GM21576 (cell line): ENCODE data around the gene ZFAND3.
"Not testable (repeated sequence)": the region's sequence is repeated elsewhere in the genome, so short reads cannot be mapped to it uniquely, and the experiment has no call there.

Experiments used
- ATAC-seq: cut with Tn5 transposase; IDR thresholded peaks from one replicate; pipeline ENCODE4 v1.9.1; 2021; ENCODE audit warnings: mild to moderate bottlenecking, moderate library complexity; ENCODE audit not compliant: unreplicated experiment

ZFAND3 gene

GRCh38 chr6:38033442-38033982, 214.0 kb downstream of the ZFAND3 start:
- no peak for ATAC-seq

GRCh38 chr6:38034274-38034914, 214.9 kb downstream of the ZFAND3 start:
- no peak for ATAC-seq

- ATAC-seq, result no peak
These were observed 216.0 kb downstream of the ZFAND3 start for GRCh38 chr6:38035478-38035877.

GRCh38 chr6:38039502-38039901, 220.0 kb downstream of the ZFAND3 start:
- ATAC-seq, result no peak

GRCh38 chr6:38040254-38040653, 220.7 kb downstream of the ZFAND3 start:
- no peak for ATAC-seq

GRCh38 chr6:38043259-38043753, 223.8 kb downstream of the ZFAND3 start:
- no peak for ATAC-seq

GRCh38 chr6:38045701-38046305, 226.3 kb downstream of the ZFAND3 start:
- no peak for ATAC-seq

- no peak for ATAC-seq
These were observed 228.0 kb downstream of the ZFAND3 start for GRCh38 chr6:38047562-38047961.

GRCh38 chr6:38049861-38050397, 230.4 kb downstream of the ZFAND3 start:
- not testable (repeated sequence) for ATAC-seq

- ATAC-seq, result no peak
These were observed 232.4 kb downstream of the ZFAND3 start for GRCh38 chr6:38051819-38052434.

- no peak for ATAC-seq
These were observed 235.1 kb downstream of the ZFAND3 start for GRCh38 chr6:38054527-38055202.

GRCh38 chr6:38055203-38055589, 235.7 kb downstream of the ZFAND3 start:
- no peak for ATAC-seq

- no peak for ATAC-seq
These were observed 236.8 kb downstream of the ZFAND3 start for GRCh38 chr6:38056361-38056760.

GRCh38 chr6:38057994-38058393, 238.5 kb downstream of the ZFAND3 start:
- ATAC-seq, result no peak

GRCh38 chr6:38062066-38062465, 242.5 kb downstream of the ZFAND3 start:
- no peak for ATAC-seq

GRCh38 chr6:38063973-38064372, 244.4 kb downstream of the ZFAND3 start:
- ATAC-seq, result no peak

GRCh38 chr6:38064431-38064830, 244.9 kb downstream of the ZFAND3 start:
- ATAC-seq, result no peak

- no peak for ATAC-seq
These were observed 246.3 kb downstream of the ZFAND3 start for GRCh38 chr6:38065734-38066305.

- no peak for ATAC-seq
These were observed 247.9 kb downstream of the ZFAND3 start for GRCh38 chr6:38067263-38067980.
